Hepatocyte (in vitro differentiated cells): ENCODE results near the gene CCM2L. TPM values are rescaled to one million over a fixed set of nuclear protein-coding genes. Genes with fewer than 3 reads are reported as not detected.

Experiments used
- DNase-seq: peaks from one replicate; pipeline ENCODE4 v3.0.0-alpha.2; 2016; ENCODE audit warnings: low spot score
- H2AFZ ChIP-seq: fragments of 200-600 bp; sonication (generic); 2 replicates; pipeline ENCODE4 v1.6.0; 2016; ENCODE audit warnings: antibody characterized with exemption, mild to moderate bottlenecking
- H3K27ac ChIP-seq: fragments of 200-600 bp; sonication (generic); 2 replicates; pipeline ENCODE4 v1.5.1; 2016; ENCODE audit warnings: mild to moderate bottlenecking
- H3K27me3 ChIP-seq: fragments of 200-600 bp; sonication (generic); 2 replicates; pipeline ENCODE4 v1.6.1; 2016
- H3K36me3 ChIP-seq: fragments of 200-600 bp; sonication (generic); replicated peaks from 2 replicates; pipeline ENCODE4 v1.5.1; 2016; ENCODE audit warnings: low read depth; ENCODE audit not compliant: insufficient read depth
- H3K4me1 ChIP-seq: fragments of 200-600 bp; sonication (generic); 2 replicates; pipeline ENCODE4 v1.5.1; 2016; ENCODE audit warnings: mild to moderate bottlenecking, moderate library complexity; ENCODE audit not compliant: insufficient read depth
- H3K4me2 ChIP-seq: fragments of 200-600 bp; sonication (generic); 2 replicates; pipeline ENCODE4 v1.6.0; 2016
- H3K4me3 ChIP-seq: fragments of 200-600 bp; sonication (generic); 2 replicates; pipeline ENCODE4 v1.5.1; 2016; ENCODE audit warnings: mild to moderate bottlenecking
- H3K79me2 ChIP-seq: fragments of 200-600 bp; sonication (generic); 2 replicates; pipeline ENCODE4 v1.6.0; 2017; ENCODE audit warnings: mild to moderate bottlenecking
- H3K9me2 ChIP-seq: fragments of 200-600 bp; sonication (generic); replicated peaks from 2 replicates; pipeline ENCODE4 v1.6.0; 2017; ENCODE audit warnings: mild to moderate bottlenecking; ENCODE audit not compliant: insufficient read depth
- H3K9me3 ChIP-seq: fragments of 200-600 bp; sonication (generic); 2 replicates; pipeline ENCODE4 v1.5.1; 2016; ENCODE audit warnings: low read depth, mild to moderate bottlenecking
- H4K20me1 ChIP-seq: fragments of 200-600 bp; sonication (generic); 2 replicates; pipeline ENCODE4 v1.6.0; 2016; ENCODE audit warnings: mild to moderate bottlenecking; ENCODE audit not compliant: insufficient read depth, poor library complexity, severe bottlenecking
- CTCF ChIP-seq: fragments of 200-600 bp; sonication (generic); IDR thresholded peaks from 2 replicates; pipeline ENCODE4 v1.5.1; 2016; ENCODE audit warnings: antibody characterized with exemption, mild to moderate bottlenecking; ENCODE audit not compliant: poor library complexity
- EZH2 ChIP-seq: fragments of 200-600 bp; sonication (generic); IDR thresholded peaks from 2 replicates; pipeline ENCODE4 v1.6.1; 2016; ENCODE audit warnings: antibody characterized with exemption, mild to moderate bottlenecking, borderline replicate concordance
- EZH2phosphoT487 ChIP-seq: fragments of 200-600 bp; sonication (generic); IDR thresholded peaks from one replicate; pipeline ENCODE4 v1.6.1; 2018; ENCODE audit warnings: antibody characterized with exemption, mild to moderate bottlenecking, low read depth, moderate library complexity; ENCODE audit not compliant: unreplicated experiment, severe bottlenecking
- WGBS: methylation state at CpG from one replicate; pipeline ENCODE4 v1.1.6; 2016; ENCODE audit warnings: low lambda C conversion rate; ENCODE audit errors: missing lambda C conversion rate; 5-methylcytosine and 5-hydroxymethylcytosine counted together
- polyA plus RNA-seq: library from polyadenylated mRNA; unstranded; fragments of >200 nt; fragmentation: Nextera tagmentation; extraction: Ambion mirVana; gene quantifications from 2 replicates; pipeline ENCODE4 v1.2.1, GENCODE V29; 2016
- small RNA-seq: library from RNA; depleted of rRNA; stranded (forward); fragments of <200 nt; gene quantifications from one replicate; pipeline ENCODE3, GENCODE V24; 2014
- total RNA-seq: library from RNA; depleted of rRNA; stranded (reverse); fragments of >200 nt; gene quantifications from 2 replicates; pipeline ENCODE4 v1.2.3, GENCODE V29; 2014

CCM2L gene
- total and polyA plus RNA-seq, 2 experiments from 2014 or later, result 0.77 to 1.0 TPM

- Histone ChIP-seq H4K20me1 (no peaks in the 10 kb centered on the region), H3K9me2 (no peaks in the 10 kb centered on the region), H3K4me1 (no peaks in the 10 kb centered on the region), H3K79me2 (no peaks in the 10 kb centered on the region), H3K9me3 (no peaks in the 10 kb centered on the region), H3K4me3 (no peak overlapping the region), H3K36me3 (no peaks in the 10 kb centered on the region), H3K27ac (no peak overlapping the region), H2AFZ (no peak overlapping the region), H3K4me2 (no peak overlapping the region), H3K27me3 (peaks cover 42% of the 10 kb centered on the region)
- TF ChIP-seq EZH2phosphoT487 (no peak), EZH2 (no peak), CTCF (no peak)
- DNase-seq, result no peak
These were observed 68.6 kb downstream of the CCM2L start for GRCh38 chr20:32078791-32079190.

- H3K9me2 ChIP-seq, result no peaks in the 10 kb centered on the region
- 75% methylated on average over 8 of the region's 8 CpGs for WGBS
- no peaks in the 10 kb centered on the region for H3K79me2 ChIP-seq
- H3K27ac ChIP-seq, result no peak overlapping the region
- no peak overlapping the region for H3K4me3 ChIP-seq
- H3K27me3 ChIP-seq, result peaks cover 38% of the 10 kb centered on the region
- H4K20me1 ChIP-seq, result no peaks in the 10 kb centered on the region
- H3K9me3 ChIP-seq, result no peaks in the 10 kb centered on the region
- TF ChIP-seq CTCF (no peak), EZH2 (no peak), EZH2phosphoT487 (no peak)
- H3K36me3 ChIP-seq, result no peaks in the 10 kb centered on the region
- no peak overlapping the region for H3K4me2 ChIP-seq
- H2AFZ ChIP-seq, result no peak overlapping the region
- H3K4me1 ChIP-seq, result no peaks in the 10 kb centered on the region
- DNase-seq, result no peak
These were observed 69.4 kb downstream of the CCM2L start for GRCh38 chr20:32079655-32080109.

GRCh38 chr20:32080783-32081182, 70.5 kb downstream of the CCM2L start:
- Histone ChIP-seq H2AFZ (no peak overlapping the region), H3K4me1 (no peaks in the 10 kb centered on the region), H3K9me3 (no peaks in the 10 kb centered on the region), H3K4me2 (no peak overlapping the region), H3K27me3 (peaks cover 32% of the 10 kb centered on the region), H3K79me2 (no peaks in the 10 kb centered on the region), H3K4me3 (no peak overlapping the region), H3K27ac (no peak overlapping the region), H3K36me3 (no peaks in the 10 kb centered on the region), H4K20me1 (no peaks in the 10 kb centered on the region), H3K9me2 (no peaks in the 10 kb centered on the region)
- no peak for DNase-seq
- 65% methylated on average over 3 of the region's 3 CpGs for WGBS
- no peak for TF ChIP-seq CTCF
- no peak for TF ChIP-seq EZH2phosphoT487

Small RNAs within 50 kb of the gene (small RNA-seq; reads per million reads assigned to genes)
- gene RNA5SP481, result 0.53 reads per million, percentile 42 among the genes with 10 or more reads in this experiment
- 0.09 reads per million for gene RNA5SP482

Other genes with a start within 250 kb of the CCM2L start
- gene MYLK2, start 191.1 kb upstream of the CCM2L start, total RNA-seq, result not detected in 2 replicates
- gene MYLK2, start 191.1 kb upstream of the CCM2L start, polyA plus RNA-seq, result 0.33 TPM in 1 of 2 replicates, not detected in the other
- gene FOXS1, start 164.8 kb upstream of the CCM2L start, total RNA-seq, result 0.64 and 0.87 TPM in 2 replicates
- 0.96 and 1.1 TPM in 2 replicates for gene FOXS1, start 164.8 kb upstream of the CCM2L start, polyA plus RNA-seq
- 23.0 and 23.5 TPM in 2 replicates for gene DUSP15, start 139.9 kb upstream of the CCM2L start, total RNA-seq
- 10.2 and 12.2 TPM in 2 replicates for gene DUSP15, start 139.9 kb upstream of the CCM2L start, polyA plus RNA-seq
- 0.84 TPM in 1 of 2 replicates, not detected in the other for gene TTLL9, start 139.8 kb upstream of the CCM2L start, total RNA-seq
- 0.18 and 0.54 TPM in 2 replicates for gene TTLL9, start 139.8 kb upstream of the CCM2L start, polyA plus RNA-seq
- 8.9 and 9.1 TPM in 2 replicates for gene PDRG1, start 58.4 kb upstream of the CCM2L start, total RNA-seq
- 25.4 and 26.3 TPM in 2 replicates for gene PDRG1, start 58.4 kb upstream of the CCM2L start, polyA plus RNA-seq
- 0.12 and 0.37 TPM in 2 replicates for gene XKR7, start 42.3 kb upstream of the CCM2L start, total RNA-seq
- not detected in 2 replicates for gene XKR7, start 42.3 kb upstream of the CCM2L start, polyA plus RNA-seq
- gene HCK, start 41.8 kb downstream of the CCM2L start, total RNA-seq, result 0.44 and 2.2 TPM in 2 replicates
- 0.54 and 0.90 TPM in 2 replicates for gene HCK, start 41.8 kb downstream of the CCM2L start, polyA plus RNA-seq
- 65.3 and 72.3 TPM in 2 replicates for gene TM9SF4, start 99.3 kb downstream of the CCM2L start, total RNA-seq
- 86.4 and 87.3 TPM in 2 replicates for gene TM9SF4, start 99.3 kb downstream of the CCM2L start, polyA plus RNA-seq
- 41.1 and 44.6 TPM in 2 replicates for gene PLAGL2, start 197.3 kb downstream of the CCM2L start, total RNA-seq
- gene PLAGL2, start 197.3 kb downstream of the CCM2L start, polyA plus RNA-seq, result 31.7 and 39.7 TPM in 2 replicates
- 81.4 and 87.3 TPM in 2 replicates for gene POFUT1, start 197.4 kb downstream of the CCM2L start, total RNA-seq
- gene POFUT1, start 197.4 kb downstream of the CCM2L start, polyA plus RNA-seq, result 39.4 and 42.0 TPM in 2 replicates